Nucleus accumbens (tissue), 56 donors: ENCODE data around the gene OR5D14.

Experiments
- DNase-seq, 56 donors: peaks; one replicate each; lab custom pipeline; 2025; lab: John Stamatoyannopoulos, UW

The OR5D14 gene

GRCh38 chr11:55795256-55795655 lies at the start of gene OR5D14:
Gene OR5D14, plus strand, starts transcription at chr11:55795556. Its CDS starts 0 bp downstream, at chr11:55795556.
- no peak for DNase-seq

GRCh38 chr11:55773138-55773537 lies 22.2 kb upstream of the OR5D14 start, which contains the start of gene OR5D13:
Gene OR5D13, plus strand, starts transcription at chr11:55773438. Its CDS starts 0 bp downstream, at chr11:55773438.
- DNase-seq: no peak

- DNase-seq: no peak
Measured at GRCh38 chr11:55791606-55792005, 3.8 kb upstream of the OR5D14 start.

GRCh38 chr11:55793321-55793720 lies 2.0 kb upstream of the OR5D14 start:
- no peak for DNase-seq

- DNase-seq: no peak
Measured at GRCh38 chr11:55806248-55806647, 10.9 kb downstream of the OR5D14 start.

- DNase-seq: no peak
Measured at GRCh38 chr11:55811067-55811466, 15.7 kb downstream of the OR5D14 start, which contains the start of gene OR5L1. Gene OR5L1, plus strand, starts transcription at chr11:55811367. Its CDS starts 100 bp downstream, at chr11:55811467.

- no peak for DNase-seq
Measured at GRCh38 chr11:55819330-55819729, 24.0 kb downstream of the OR5D14 start, which contains the start of gene OR5D18. Gene OR5D18, plus strand, starts transcription at chr11:55819630. Its CDS starts 0 bp downstream, at chr11:55819630.

GRCh38 chr11:55826919-55827318 lies 31.6 kb downstream of the OR5D14 start, which contains the start of gene OR5L2:
Gene OR5L2, plus strand, starts transcription at chr11:55827219. Its CDS starts 0 bp downstream, at chr11:55827219.
- DNase-seq: no peak

- DNase-seq: no peak
Measured at GRCh38 chr11:55838452-55838851, 43.1 kb downstream of the OR5D14 start, which contains the start of gene OR5D16. Gene OR5D16, plus strand, starts transcription at chr11:55838752. Its CDS starts 0 bp downstream, at chr11:55838752.
